Neural cell (in vitro differentiated cells): ENCODE results near the gene PRKG1. TPM values are rescaled to one million over a fixed set of nuclear protein-coding genes. Genes with fewer than 3 reads are reported as not detected.
"Not testable (repeated sequence)": the region's sequence is repeated elsewhere in the genome, so short reads cannot be mapped to it uniquely, and the experiment has no call there.

Source experiments
- H2AFZ ChIP-seq: fragments of 200-600, 300-800 bp; sonication (generic), shearing (Covaris generic); 2 replicates; pipeline ENCODE4 v1.6.0; 2014; ENCODE audit warnings: low read depth, mild to moderate bottlenecking, antibody characterized with exemption, low read length, moderate library complexity
- H3F3A ChIP-seq: fragments of 200-600 bp; shearing (Covaris generic); 2 replicates; pipeline ENCODE4 v1.6.1; 2016; ENCODE audit warnings: mild to moderate bottlenecking, moderate library complexity, mixed read lengths, antibody characterized with exemption, low read length; ENCODE audit not compliant: insufficient read depth, poor library complexity, severe bottlenecking
- H3K27ac ChIP-seq: fragments of 200-600, 300-800 bp; sonication (generic), shearing (Covaris generic); 2 replicates; pipeline ENCODE4 v1.5.1; 2014; ENCODE audit warnings: mild to moderate bottlenecking, low read length, moderate library complexity
- H3K27me3 ChIP-seq: fragments of 300-800, 200-600 bp; sonication (generic), shearing (Covaris generic); 2 replicates; pipeline ENCODE4 v1.6.0; 2014; ENCODE audit warnings: mild to moderate bottlenecking, low read depth, low read length, moderate library complexity; ENCODE audit not compliant: insufficient read depth
- H3K36me3 ChIP-seq: fragments of 300-800, 200-600 bp; sonication (generic), shearing (Covaris generic); 2 replicates; pipeline ENCODE4 v1.5.1; 2014; ENCODE audit warnings: mild to moderate bottlenecking, antibody characterized with exemption, low read length, moderate library complexity; ENCODE audit not compliant: insufficient read depth
- H3K4me2 ChIP-seq: fragments of 300-800, 200-600 bp; sonication (generic), shearing (Covaris generic); 2 replicates; pipeline ENCODE4 v1.6.0; 2014; ENCODE audit warnings: mild to moderate bottlenecking, low read length
- H3K4me3 ChIP-seq: fragments of 300-800, 200-600 bp; sonication (generic), shearing (Covaris generic); 2 replicates; pipeline ENCODE4 v1.5.1; 2014; ENCODE audit warnings: mild to moderate bottlenecking, low read length, moderate library complexity
- H3K79me2 ChIP-seq: fragments of 200-600 bp; shearing (Covaris generic); replicated peaks from 2 replicates; pipeline ENCODE4 v1.6.0; 2014; ENCODE audit warnings: mild to moderate bottlenecking, low read length, moderate library complexity; ENCODE audit not compliant: insufficient read depth
- H3K9ac ChIP-seq: fragments of 300-800, 200-600 bp; sonication (generic), shearing (Covaris generic); 2 replicates; pipeline ENCODE4 v1.6.1; 2016; ENCODE audit warnings: mild to moderate bottlenecking, low read length, mixed read lengths
- H3K9me2 ChIP-seq: fragments of 200-600 bp; shearing (Covaris generic); 2 replicates; pipeline ENCODE4 v1.6.1; 2016; ENCODE audit warnings: mild to moderate bottlenecking, low read length, mixed read lengths; ENCODE audit not compliant: insufficient read depth
- H3K9me3 ChIP-seq: fragments of 200-600, 300-800 bp; sonication (generic), shearing (Covaris generic); 2 replicates; pipeline ENCODE4 v1.6.1; 2016; ENCODE audit warnings: mild to moderate bottlenecking, mixed run types, low read length, moderate library complexity, mixed read lengths
- H4K20me1 ChIP-seq: fragments of 200-600 bp; shearing (Covaris generic); 2 replicates; pipeline ENCODE4 v1.6.1; 2016; ENCODE audit warnings: mild to moderate bottlenecking, mixed run types; ENCODE audit not compliant: insufficient read depth
- EP300 ChIP-seq: fragments of 450-650 bp; conservative IDR thresholded peaks from 2 replicates; pipeline ENCODE4 v1.6.1; 2014; ENCODE audit warnings: antibody characterized with exemption, mild to moderate bottlenecking, moderate library complexity; ENCODE audit not compliant: poor library complexity, severe bottlenecking
- EZH2 ChIP-seq: fragments of 200-600, 300-800 bp; shearing (Covaris generic), sonication (generic); IDR thresholded peaks from 2 replicates; pipeline ENCODE4 v1.6.1; 2014; ENCODE audit warnings: antibody characterized with exemption, low read length, borderline replicate concordance, mild to moderate bottlenecking; ENCODE audit not compliant: insufficient read depth, poor library complexity, severe bottlenecking
- MXI1 ChIP-seq: fragments of 450-650 bp; conservative IDR thresholded peaks from 2 replicates; pipeline ENCODE4 v1.6.1; 2014; ENCODE audit warnings: antibody characterized with exemption, mild to moderate bottlenecking; ENCODE audit not compliant: poor library complexity, severe bottlenecking
- POLR2AphosphoS5 ChIP-seq: IDR thresholded peaks from 2 replicates; pipeline ENCODE4 v1.6.1; 2012
- RAD21 ChIP-seq: fragments of 450-650 bp; conservative IDR thresholded peaks from 2 replicates; pipeline ENCODE4 v1.6.1; 2014; ENCODE audit warnings: antibody characterized with exemption, mild to moderate bottlenecking, moderate library complexity
- SMC3 ChIP-seq: fragments of 450-650 bp; conservative IDR thresholded peaks from 2 replicates; pipeline ENCODE4 v1.6.1; 2014; ENCODE audit warnings: antibody characterized with exemption, mild to moderate bottlenecking, moderate library complexity; ENCODE audit not compliant: poor library complexity
- TAF1 ChIP-seq: IDR thresholded peaks from 2 replicates; pipeline ENCODE4 v1.6.1; 2012; ENCODE audit warnings: low read depth
- polyA plus RNA-seq: library from polyadenylated mRNA; depleted of rRNA; stranded (reverse); fragments of >200 nt; gene quantifications from 2 replicates; pipeline ENCODE4 v1.2.3, GENCODE V29; 2014
- TF ChIP-seq, protein P1 (sequence below): fragments of 450-650 bp; IDR thresholded peaks from 2 replicates; pipeline ENCODE4 v1.5.1; 2014; ENCODE audit warnings: antibody characterized with exemption, mild to moderate bottlenecking, moderate library complexity; ENCODE audit not compliant: poor library complexity, severe bottlenecking
- TF ChIP-seq, protein P2 (sequence below): IDR thresholded peaks from 2 replicates; pipeline ENCODE4 v1.6.1; 2012; ENCODE audit warnings: borderline replicate concordance

Gene PRKG1
- polyA plus RNA-seq, 1 donor from 2014 or later, result 2.2 TPM

DNA sequence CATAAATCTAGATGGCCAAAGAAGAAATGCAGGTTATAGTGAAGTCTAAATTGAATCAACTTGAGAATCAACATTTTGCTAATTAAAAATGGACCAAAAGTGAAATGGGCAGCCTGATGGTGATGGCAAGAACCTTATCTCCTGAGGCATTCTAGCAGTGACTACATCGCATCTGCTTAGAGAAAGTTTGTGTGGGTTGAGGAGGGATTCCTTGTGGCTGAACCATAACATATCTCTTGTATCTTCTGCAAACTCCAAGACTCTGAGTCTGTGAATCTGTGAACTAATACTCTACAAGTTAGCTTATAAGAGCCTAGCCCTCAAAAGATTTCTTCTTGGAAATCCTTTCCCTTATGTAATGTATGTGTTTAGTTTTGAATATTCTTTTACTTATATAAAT lies 85.6 kb downstream of the PRKG1 start:
- Histone ChIP-seq H3K27me3 (no peaks in the 10 kb centered on the region), H3K9me3 (no peaks in the 10 kb centered on the region)
- TF ChIP-seq EP300 (no peak), EZH2 (no peak), SMC3 (no peak), RAD21 (no peak), TAF1 (no peak), POLR2AphosphoS5 (no peak)
- TF ChIP-seq, protein P1, sequence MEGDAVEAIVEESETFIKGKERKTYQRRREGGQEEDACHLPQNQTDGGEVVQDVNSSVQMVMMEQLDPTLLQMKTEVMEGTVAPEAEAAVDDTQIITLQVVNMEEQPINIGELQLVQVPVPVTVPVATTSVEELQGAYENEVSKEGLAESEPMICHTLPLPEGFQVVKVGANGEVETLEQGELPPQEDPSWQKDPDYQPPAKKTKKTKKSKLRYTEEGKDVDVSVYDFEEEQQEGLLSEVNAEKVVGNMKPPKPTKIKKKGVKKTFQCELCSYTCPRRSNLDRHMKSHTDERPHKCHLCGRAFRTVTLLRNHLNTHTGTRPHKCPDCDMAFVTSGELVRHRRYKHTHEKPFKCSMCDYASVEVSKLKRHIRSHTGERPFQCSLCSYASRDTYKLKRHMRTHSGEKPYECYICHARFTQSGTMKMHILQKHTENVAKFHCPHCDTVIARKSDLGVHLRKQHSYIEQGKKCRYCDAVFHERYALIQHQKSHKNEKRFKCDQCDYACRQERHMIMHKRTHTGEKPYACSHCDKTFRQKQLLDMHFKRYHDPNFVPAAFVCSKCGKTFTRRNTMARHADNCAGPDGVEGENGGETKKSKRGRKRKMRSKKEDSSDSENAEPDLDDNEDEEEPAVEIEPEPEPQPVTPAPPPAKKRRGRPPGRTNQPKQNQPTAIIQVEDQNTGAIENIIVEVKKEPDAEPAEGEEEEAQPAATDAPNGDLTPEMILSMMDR, result no peak
- TF ChIP-seq, protein P2, sequence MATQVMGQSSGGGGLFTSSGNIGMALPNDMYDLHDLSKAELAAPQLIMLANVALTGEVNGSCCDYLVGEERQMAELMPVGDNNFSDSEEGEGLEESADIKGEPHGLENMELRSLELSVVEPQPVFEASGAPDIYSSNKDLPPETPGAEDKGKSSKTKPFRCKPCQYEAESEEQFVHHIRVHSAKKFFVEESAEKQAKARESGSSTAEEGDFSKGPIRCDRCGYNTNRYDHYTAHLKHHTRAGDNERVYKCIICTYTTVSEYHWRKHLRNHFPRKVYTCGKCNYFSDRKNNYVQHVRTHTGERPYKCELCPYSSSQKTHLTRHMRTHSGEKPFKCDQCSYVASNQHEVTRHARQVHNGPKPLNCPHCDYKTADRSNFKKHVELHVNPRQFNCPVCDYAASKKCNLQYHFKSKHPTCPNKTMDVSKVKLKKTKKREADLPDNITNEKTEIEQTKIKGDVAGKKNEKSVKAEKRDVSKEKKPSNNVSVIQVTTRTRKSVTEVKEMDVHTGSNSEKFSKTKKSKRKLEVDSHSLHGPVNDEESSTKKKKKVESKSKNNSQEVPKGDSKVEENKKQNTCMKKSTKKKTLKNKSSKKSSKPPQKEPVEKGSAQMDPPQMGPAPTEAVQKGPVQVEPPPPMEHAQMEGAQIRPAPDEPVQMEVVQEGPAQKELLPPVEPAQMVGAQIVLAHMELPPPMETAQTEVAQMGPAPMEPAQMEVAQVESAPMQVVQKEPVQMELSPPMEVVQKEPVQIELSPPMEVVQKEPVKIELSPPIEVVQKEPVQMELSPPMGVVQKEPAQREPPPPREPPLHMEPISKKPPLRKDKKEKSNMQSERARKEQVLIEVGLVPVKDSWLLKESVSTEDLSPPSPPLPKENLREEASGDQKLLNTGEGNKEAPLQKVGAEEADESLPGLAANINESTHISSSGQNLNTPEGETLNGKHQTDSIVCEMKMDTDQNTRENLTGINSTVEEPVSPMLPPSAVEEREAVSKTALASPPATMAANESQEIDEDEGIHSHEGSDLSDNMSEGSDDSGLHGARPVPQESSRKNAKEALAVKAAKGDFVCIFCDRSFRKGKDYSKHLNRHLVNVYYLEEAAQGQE, result no peak

DNA sequence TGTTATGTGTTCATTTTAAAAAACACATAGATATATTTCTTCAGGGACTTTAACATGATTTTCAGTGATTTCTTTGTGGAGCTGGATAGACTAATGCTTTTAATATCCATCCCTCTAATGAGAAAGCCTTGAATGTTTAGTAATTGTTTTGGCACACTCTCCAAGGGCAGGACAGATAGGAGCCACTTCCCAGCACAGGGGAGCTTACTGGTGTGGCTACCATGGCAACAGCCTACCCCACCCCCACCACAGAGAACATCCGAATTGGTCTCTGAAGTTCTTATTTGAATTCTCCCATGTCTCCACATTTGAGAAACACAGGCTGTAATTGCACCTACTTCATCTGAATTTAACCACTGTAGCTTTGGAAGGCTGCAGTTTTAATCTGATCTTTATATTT lies 87.7 kb downstream of the PRKG1 start:
- no peaks in the 10 kb centered on the region for H3K36me3 ChIP-seq
- no peak for TF ChIP-seq POLR2AphosphoS5
- TF ChIP-seq, protein P2, result no peak
- TF ChIP-seq MXI1, result no peak
- no peak for TF ChIP-seq EP300
- no peak for TF ChIP-seq EZH2
- TF ChIP-seq SMC3, result no peak
- no peak for TF ChIP-seq TAF1
- TF ChIP-seq, protein P1, result no peak
- TF ChIP-seq RAD21, result no peak
- no peak overlapping the region for H3K27ac ChIP-seq
- no peak overlapping the region for H3K4me2 ChIP-seq
- H3K9ac ChIP-seq, result no peak overlapping the region
- H3K9me3 ChIP-seq, result no peaks in the 10 kb centered on the region
- H3K9me2 ChIP-seq, result no peaks in the 10 kb centered on the region
- H4K20me1 ChIP-seq, result no peaks in the 10 kb centered on the region
- no peaks in the 10 kb centered on the region for H3K79me2 ChIP-seq
- H3K4me3 ChIP-seq, result no peak overlapping the region
- no peaks in the 10 kb centered on the region for H3F3A ChIP-seq
- no peak overlapping the region for H2AFZ ChIP-seq
- H3K27me3 ChIP-seq, result no peaks in the 10 kb centered on the region

More for the DNA sequence above, 85.6 kb downstream of the PRKG1 start:
- Histone ChIP-seq H3K79me2 (no peaks in the 10 kb centered on the region), H3F3A (no peaks in the 10 kb centered on the region), H3K9ac (no peak overlapping the region), H3K36me3 (no peaks in the 10 kb centered on the region), H3K9me2 (no peaks in the 10 kb centered on the region), H3K27ac (no peak overlapping the region), H3K4me2 (no peak overlapping the region), H2AFZ (no peak overlapping the region), H3K4me3 (no peak overlapping the region), H4K20me1 (no peaks in the 10 kb centered on the region)

DNA sequence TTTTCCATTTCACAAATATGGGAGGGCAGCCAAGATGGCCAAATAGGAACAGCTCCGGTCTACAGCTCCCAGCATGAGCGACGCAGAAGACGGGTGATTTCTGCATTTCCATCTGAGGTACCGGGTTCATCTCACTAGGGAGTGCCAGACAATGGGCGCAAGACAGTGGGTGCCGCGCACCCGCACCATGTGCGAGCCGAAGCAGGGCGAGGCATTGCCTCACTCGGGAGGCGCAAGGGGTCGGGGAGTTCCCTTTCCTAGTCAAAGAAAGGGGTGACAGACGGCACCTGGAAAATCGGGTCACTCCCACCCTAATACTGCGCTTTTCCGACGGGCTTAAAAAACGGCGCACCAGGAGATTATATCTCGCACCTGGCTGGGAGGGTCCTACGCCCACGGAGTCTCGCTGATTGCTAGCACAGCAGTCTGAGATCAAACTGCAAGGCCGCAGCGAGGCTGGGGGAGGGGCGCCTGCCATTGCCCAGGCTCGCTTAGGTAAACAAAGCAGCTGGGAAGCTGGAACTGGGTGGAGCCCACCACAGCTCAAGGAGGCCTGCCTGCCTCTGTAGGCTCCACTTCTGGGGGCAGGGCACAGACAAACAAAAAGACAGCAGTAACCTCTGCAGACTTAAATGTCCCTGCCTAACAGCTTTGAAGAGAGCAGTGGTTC lies 89.2 kb downstream of the PRKG1 start:
- H2AFZ ChIP-seq, H3K79me2 ChIP-seq, H3K27ac ChIP-seq, H3K4me2 ChIP-seq, H3K9ac ChIP-seq, H3K9me3 ChIP-seq, H3K27me3 ChIP-seq, H3K4me3 ChIP-seq, H3K36me3 ChIP-seq, H4K20me1 ChIP-seq, H3K9me2 ChIP-seq, H3F3A ChIP-seq: not testable (repeated sequence)
